Smooth muscle cell (in vitro differentiated cells): ENCODE measurements around the gene FARP1. TPM values are rescaled to one million over a fixed set of nuclear protein-coding genes. Genes with fewer than 3 reads are reported as not detected.
A peak's percentile ranks its signal among the peaks of the same experiment; 100 is the strongest.

Experiments used
- DNase-seq: peaks from one replicate; lab custom pipeline; 2025; ENCODE audit not compliant: unreplicated experiment; lab: John Stamatoyannopoulos, UW
- H2AFZ ChIP-seq: fragments of 200-600 bp; sonication (generic); 2 replicates; pipeline ENCODE4 v1.6.0; 2016; ENCODE audit warnings: antibody characterized with exemption, low read depth, mild to moderate bottlenecking
- H3F3A ChIP-seq: fragments of 200-600 bp; sonication (generic); 2 replicates; pipeline ENCODE4 v1.6.0; 2017; ENCODE audit warnings: antibody characterized with exemption, low read depth
- H3K27ac ChIP-seq: fragments of 200-600 bp; sonication (generic); 2 replicates; pipeline ENCODE4 v1.5.1; 2016; ENCODE audit warnings: low read depth, mild to moderate bottlenecking
- H3K27me3 ChIP-seq: fragments of 200-600 bp; sonication (generic); 2 replicates; pipeline ENCODE4 v1.6.1; 2016; ENCODE audit warnings: low read depth, mild to moderate bottlenecking
- H3K36me3 ChIP-seq: fragments of 200-600 bp; sonication (generic); 2 replicates; pipeline ENCODE4 v1.5.1; 2016; ENCODE audit warnings: low read depth
- H3K4me1 ChIP-seq: fragments of 200-600 bp; sonication (generic); 2 replicates; pipeline ENCODE4 v1.5.1; 2016; ENCODE audit warnings: low read depth
- H3K4me2 ChIP-seq: fragments of 200-600 bp; sonication (generic); 2 replicates; pipeline ENCODE4 v1.6.0; 2016; ENCODE audit warnings: mild to moderate bottlenecking
- H3K4me3 ChIP-seq: fragments of 200-600 bp; sonication (generic); 2 replicates; pipeline ENCODE4 v1.5.1; 2016; ENCODE audit warnings: mild to moderate bottlenecking
- H3K79me2 ChIP-seq: fragments of 200-600 bp; sonication (generic); 2 replicates; pipeline ENCODE4 v1.6.0; 2016; ENCODE audit warnings: low read depth, mild to moderate bottlenecking
- H3K9ac ChIP-seq: fragments of 200-600 bp; sonication (generic); 2 replicates; pipeline ENCODE4 v1.6.0; 2016; ENCODE audit warnings: low read depth
- H3K9me3 ChIP-seq: fragments of 200-600 bp; sonication (generic); replicated peaks from 2 replicates; pipeline ENCODE4 v1.5.1; 2016; ENCODE audit warnings: low read depth
- H4K20me1 ChIP-seq: fragments of 200-600 bp; sonication (generic); 2 replicates; pipeline ENCODE4 v1.6.0; 2016; ENCODE audit warnings: low read depth
- WGBS: methylation state at CpG from one replicate; pipeline ENCODE4 v1.1.7; 2016; ENCODE audit warnings: low lambda C conversion rate; 5-methylcytosine and 5-hydroxymethylcytosine counted together
- polyA plus RNA-seq: library from polyadenylated mRNA; unstranded; fragments of >200 nt; fragmentation: Nextera tagmentation; extraction: Ambion mirVana; gene quantifications from 2 replicates; pipeline ENCODE4 v1.2.1, GENCODE V29; 2016
- total RNA-seq: library from RNA; depleted of rRNA; stranded (reverse); fragments of >200 nt; gene quantifications from 2 replicates; pipeline ENCODE4 v1.2.3, GENCODE V29; 2014
- TF ChIP-seq, protein P1 (sequence below): fragments of 200-600 bp; sonication (generic); IDR thresholded peaks from 2 replicates; pipeline ENCODE4 v1.5.1; 2017; ENCODE audit warnings: borderline replicate concordance, mild to moderate bottlenecking, antibody characterized with exemption; ENCODE audit not compliant: insufficient read depth, poor library complexity, severe bottlenecking

Gene FARP1
- total and polyA plus RNA-seq, 2 experiments from 2014 or later = 59.4 to 104 TPM

DNA sequence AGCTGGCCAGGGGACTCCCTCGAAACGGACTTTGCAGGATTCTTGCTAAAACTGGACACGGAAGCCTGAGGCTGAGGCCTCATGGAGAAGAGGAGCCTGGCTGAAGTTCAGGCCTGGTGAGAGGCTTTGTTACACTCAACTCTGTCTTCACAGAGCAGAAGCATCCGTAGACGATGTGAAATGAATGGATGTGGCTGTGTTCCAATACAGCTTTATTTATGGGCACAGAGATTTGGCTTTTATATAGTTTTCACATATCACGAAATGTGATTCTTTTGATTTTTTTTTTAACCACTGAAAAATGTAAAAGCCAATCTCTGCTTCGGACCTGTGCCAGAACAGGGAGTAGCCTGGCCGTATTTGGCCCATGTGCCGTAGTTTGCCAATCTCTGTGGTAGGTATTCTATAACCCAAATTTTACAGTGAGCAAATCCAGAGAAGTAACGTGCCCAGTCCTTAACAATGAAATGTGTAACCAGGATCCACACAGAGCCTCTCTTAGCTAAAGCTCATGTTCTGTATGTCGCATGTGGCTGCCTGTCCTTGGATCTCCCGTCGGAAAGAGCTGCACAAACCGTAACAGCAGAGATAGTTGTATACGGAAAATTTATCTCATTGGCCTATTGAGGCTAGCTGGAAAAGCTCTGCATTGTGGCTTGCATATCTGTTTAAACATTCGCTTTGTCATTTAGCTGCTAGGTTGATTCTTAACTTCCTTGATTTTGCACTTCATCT, 205.7 kb downstream of the FARP1 start:
- no peak overlapping the region for H3K4me3 ChIP-seq
- no peaks in the 10 kb centered on the region for H3K9me3 ChIP-seq
- H3F3A ChIP-seq = no peaks in the 10 kb centered on the region
- TF ChIP-seq, protein P1, sequence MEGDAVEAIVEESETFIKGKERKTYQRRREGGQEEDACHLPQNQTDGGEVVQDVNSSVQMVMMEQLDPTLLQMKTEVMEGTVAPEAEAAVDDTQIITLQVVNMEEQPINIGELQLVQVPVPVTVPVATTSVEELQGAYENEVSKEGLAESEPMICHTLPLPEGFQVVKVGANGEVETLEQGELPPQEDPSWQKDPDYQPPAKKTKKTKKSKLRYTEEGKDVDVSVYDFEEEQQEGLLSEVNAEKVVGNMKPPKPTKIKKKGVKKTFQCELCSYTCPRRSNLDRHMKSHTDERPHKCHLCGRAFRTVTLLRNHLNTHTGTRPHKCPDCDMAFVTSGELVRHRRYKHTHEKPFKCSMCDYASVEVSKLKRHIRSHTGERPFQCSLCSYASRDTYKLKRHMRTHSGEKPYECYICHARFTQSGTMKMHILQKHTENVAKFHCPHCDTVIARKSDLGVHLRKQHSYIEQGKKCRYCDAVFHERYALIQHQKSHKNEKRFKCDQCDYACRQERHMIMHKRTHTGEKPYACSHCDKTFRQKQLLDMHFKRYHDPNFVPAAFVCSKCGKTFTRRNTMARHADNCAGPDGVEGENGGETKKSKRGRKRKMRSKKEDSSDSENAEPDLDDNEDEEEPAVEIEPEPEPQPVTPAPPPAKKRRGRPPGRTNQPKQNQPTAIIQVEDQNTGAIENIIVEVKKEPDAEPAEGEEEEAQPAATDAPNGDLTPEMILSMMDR = no peak
- no peak overlapping the region for H3K4me2 ChIP-seq
- H3K27ac ChIP-seq = no peak overlapping the region
- H3K36me3 ChIP-seq = no peaks in the 10 kb centered on the region
- WGBS = 81% methylated on average over 16 of the region's 16 CpGs
- H4K20me1 ChIP-seq = peaks cover 65% of the 10 kb centered on the region
- no peak for DNase-seq
- H2AFZ ChIP-seq = no peak overlapping the region
- peaks cover 12% of the 10 kb centered on the region for H3K79me2 ChIP-seq
- no peaks in the 10 kb centered on the region for H3K27me3 ChIP-seq
- H3K4me1 ChIP-seq = no peaks in the 10 kb centered on the region
- H3K9ac ChIP-seq = no peak overlapping the region

DNA sequence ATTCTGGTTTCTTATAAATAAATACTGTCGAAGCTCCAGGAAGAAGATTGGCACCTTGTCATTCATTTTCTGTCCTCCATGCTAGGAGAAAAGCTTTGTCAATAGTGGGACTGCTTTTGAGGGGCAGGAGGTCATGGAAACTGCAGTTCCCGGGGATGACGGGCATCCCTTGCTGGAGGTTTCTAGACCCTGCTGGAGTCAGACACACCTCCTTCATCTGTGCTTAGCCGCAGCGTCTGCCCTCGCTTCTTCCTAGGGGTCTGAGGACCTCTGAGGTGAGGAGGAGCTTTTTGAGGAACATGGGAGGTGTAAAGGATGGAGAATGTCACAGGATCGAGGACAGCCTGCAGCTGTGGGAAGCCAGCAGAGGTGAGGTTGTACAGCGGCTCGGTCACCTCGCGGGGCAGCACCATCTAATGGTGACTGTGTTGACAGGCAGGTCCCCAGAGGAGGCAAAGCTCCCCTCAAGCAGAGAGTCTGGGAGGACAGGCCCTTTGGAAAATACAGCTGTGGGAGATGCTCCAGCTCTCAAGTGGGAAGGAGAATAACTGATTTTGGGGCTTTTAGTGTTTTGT, 206.9 kb downstream of the FARP1 start:
- peaks cover 19% of the 10 kb centered on the region for H3K79me2 ChIP-seq
- H3K4me1 ChIP-seq = no peaks in the 10 kb centered on the region
- 87% methylated on average over 11 of the region's 11 CpGs for WGBS
- H3K4me3 ChIP-seq = no peak overlapping the region
- no peak overlapping the region for H3K4me2 ChIP-seq
- no peaks in the 10 kb centered on the region for H3K36me3 ChIP-seq
- H3K27me3 ChIP-seq = no peaks in the 10 kb centered on the region
- no peak for DNase-seq
- no peak overlapping the region for H2AFZ ChIP-seq
- TF ChIP-seq, protein P1 = peak; percentile 11
- H3K27ac ChIP-seq = no peak overlapping the region
- H3F3A ChIP-seq = no peaks in the 10 kb centered on the region
- H3K9ac ChIP-seq = no peak overlapping the region
- no peaks in the 10 kb centered on the region for H3K9me3 ChIP-seq
- peaks cover 71% of the 10 kb centered on the region for H4K20me1 ChIP-seq

DNA sequence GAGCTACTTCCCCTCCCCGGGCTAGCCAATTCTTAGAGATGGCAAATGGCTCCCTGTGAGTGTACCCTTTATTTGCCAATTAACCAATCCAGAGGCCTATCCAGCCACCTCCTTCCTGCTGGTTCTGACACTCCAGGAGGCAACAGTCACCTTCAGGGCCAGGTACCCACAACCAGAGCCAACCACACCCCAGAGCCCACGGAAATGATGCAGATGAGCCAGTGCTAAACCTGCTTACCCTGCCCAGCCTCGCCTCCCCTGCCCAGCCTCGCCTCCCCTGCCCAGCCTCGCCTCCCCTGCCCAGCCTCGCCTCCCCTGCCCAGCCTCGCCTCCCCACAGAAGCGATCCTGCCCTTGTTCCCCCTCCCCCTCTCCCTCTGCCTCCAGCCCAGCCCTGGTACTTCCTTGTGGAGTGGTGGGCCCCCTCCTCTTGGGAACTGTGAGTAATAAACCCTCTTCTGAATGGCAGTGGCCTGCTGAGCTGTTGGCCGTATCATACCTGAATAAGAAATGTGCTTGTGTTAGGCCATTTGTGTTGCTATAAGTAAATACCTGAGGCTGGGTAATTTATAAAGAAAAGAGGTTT, 207.9 kb downstream of the FARP1 start:
- no peaks in the 10 kb centered on the region for H3K4me1 ChIP-seq
- WGBS = 98% methylated on average over 9 of the region's 9 CpGs
- no peak overlapping the region for H2AFZ ChIP-seq
- no peaks in the 10 kb centered on the region for H3K9me3 ChIP-seq
- H3K9ac ChIP-seq = no peak overlapping the region
- TF ChIP-seq, protein P1 = no peak
- peaks cover 30% of the 10 kb centered on the region for H3K79me2 ChIP-seq
- no peaks in the 10 kb centered on the region for H3K36me3 ChIP-seq
- H3K4me2 ChIP-seq = no peak overlapping the region
- no peaks in the 10 kb centered on the region for H3F3A ChIP-seq
- no peak overlapping the region for H3K4me3 ChIP-seq
- H3K27me3 ChIP-seq = no peaks in the 10 kb centered on the region
- peaks cover 72% of the 10 kb centered on the region for H4K20me1 ChIP-seq
- H3K27ac ChIP-seq = no peak overlapping the region
- DNase-seq = no peak
